Neuron (in vitro differentiated cells): ENCODE measurements around the gene KCNIP2.

Source experiments
- H2AFZ ChIP-seq: one replicate; pipeline ENCODE4 v1.6.1; 2013; ENCODE audit warnings: low read depth, mild to moderate bottlenecking, inconsistent platforms, low read length, moderate library complexity
- H3K27me3 ChIP-seq: one replicate; pipeline ENCODE4 v1.6.1; 2013; ENCODE audit warnings: low read length; ENCODE audit not compliant: insufficient read depth
- H3K36me3 ChIP-seq: one replicate; pipeline ENCODE4 v1.6.1; 2013; ENCODE audit warnings: low read length; ENCODE audit not compliant: insufficient read depth
- H3K4me1 ChIP-seq: one replicate; pipeline ENCODE4 v1.6.1; 2013; ENCODE audit warnings: low read length; ENCODE audit not compliant: insufficient read depth
- H3K4me3 ChIP-seq: 2 replicates; pipeline ENCODE4 v1.5.1; 2013; ENCODE audit warnings: mild to moderate bottlenecking, low read length, moderate library complexity
- H3K9me3 ChIP-seq: one replicate; pipeline ENCODE4 v1.6.1; 2013; ENCODE audit warnings: low read length

Gene KCNIP2

DNA sequence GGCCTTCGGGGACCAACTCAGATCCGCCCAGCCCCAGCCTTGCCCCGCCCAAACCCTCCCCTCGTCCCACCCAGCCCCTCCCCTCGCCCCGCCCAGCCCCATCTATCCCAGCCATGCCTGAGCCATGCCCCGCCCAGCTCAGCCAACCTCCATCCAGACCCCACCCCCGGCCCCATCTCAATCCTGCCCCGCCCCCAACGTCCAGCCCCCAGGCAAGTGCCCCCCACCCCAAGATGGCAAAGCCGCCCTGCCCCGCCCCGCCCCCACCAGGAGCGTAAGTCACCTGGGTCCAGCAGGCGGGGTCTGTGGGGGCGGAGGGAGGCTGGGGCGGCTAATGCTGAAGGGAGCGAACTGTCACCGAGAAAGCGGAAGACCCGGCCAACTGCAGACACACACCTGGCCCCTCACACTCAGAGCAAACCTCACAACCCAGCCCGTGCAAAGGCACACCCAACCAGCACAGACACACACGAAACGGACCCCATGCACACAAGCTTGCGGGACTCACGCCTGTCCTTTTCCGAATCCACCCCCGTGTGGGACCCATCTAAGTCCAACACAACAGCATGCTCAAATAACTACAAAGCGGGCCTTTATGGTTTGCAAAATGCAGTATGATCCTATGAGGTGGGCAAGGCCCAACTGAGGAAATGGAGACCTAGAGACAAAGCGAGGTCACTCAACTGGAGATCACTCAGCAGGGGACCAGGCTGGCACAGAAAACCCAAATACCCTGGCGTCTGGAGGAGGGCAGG is 13.9 kb downstream of the KCNIP2 start:
- H3K4me1 ChIP-seq = no peaks in the 10 kb centered on the region
- no peak overlapping the region for H2AFZ ChIP-seq
- H3K27me3 ChIP-seq = no peaks in the 10 kb centered on the region
- H3K9me3 ChIP-seq = no peaks in the 10 kb centered on the region
- H3K4me3 ChIP-seq = no peak overlapping the region
- peaks cover 7% of the 10 kb centered on the region for H3K36me3 ChIP-seq

DNA sequence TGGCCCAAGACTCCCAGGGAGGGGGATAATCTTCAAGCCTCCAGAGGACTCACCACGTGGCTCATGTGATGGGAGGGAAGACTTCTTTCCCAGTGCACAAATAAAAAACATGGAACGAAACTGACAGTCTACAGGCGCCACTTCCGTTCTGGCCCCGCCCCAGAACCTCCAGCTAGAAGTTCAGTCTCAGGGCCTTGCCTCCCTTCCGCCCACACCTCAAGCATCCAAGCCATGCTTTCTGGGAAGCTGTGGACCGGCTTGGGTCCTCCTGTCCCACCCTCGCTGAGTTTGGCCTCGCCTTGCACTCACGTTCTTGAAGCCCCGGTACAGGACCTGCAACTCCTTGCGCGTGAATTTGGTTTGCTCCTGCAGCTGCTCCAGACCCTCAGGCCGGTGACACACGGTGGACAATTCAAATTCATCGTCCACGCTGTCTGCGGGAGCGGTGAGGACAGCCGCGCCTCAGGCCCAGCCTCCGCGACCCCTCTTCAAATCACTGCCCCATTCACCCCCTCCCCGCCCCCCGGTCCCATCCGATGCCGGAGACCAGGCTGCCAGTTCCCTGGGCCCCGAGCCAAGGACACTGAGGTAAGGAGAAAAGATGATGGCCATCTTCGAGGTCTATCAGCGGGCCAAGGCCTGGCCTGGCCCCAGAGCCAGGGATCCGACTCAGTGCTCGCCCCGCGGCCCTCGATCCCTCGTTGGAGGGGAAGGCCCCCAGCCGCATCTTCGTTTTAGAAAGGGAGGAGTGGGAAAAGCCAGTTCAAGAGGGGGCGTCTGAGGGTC is 14.6 kb downstream of the KCNIP2 start:
- Histone ChIP-seq H3K27me3 (no peaks in the 10 kb centered on the region), H3K4me3 (no peak overlapping the region), H3K9me3 (no peaks in the 10 kb centered on the region), H2AFZ (no peak overlapping the region), H3K36me3 (peaks cover 7% of the 10 kb centered on the region), H3K4me1 (no peaks in the 10 kb centered on the region)

DNA sequence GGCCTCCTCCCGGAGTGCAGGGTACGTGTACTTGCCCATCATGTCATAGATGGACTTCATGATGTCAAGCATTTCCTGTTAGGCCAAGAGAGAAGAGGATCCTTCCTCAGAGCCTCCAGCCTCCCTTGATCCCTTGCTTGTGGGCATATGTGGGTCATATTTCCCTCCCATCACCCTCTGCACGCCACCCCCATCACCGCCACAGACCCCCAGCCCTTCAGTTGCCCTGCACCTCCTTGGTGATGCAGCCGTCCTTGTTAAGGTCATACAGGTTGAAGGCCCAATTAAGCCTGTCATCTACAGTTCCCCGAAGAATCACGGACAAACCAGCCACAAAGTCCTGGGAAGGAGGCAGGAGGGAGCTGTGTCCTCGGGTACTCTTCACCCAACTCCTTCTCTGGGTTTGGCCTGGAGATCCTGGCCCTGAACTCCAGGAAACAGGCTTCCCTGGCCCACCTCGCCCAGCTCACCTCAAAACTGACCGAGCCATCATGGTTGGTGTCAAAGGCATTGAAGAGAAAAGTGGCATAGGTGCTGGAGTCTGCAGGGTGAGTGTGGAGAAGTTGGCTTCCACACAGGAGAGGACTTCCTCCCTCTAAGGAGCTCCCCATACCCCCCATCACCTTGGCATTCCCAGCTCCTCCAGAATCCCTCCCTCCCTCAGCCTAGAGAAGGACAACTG is 15.5 kb downstream of the KCNIP2 start:
- H3K36me3 ChIP-seq = peaks cover 7% of the 10 kb centered on the region
- no peaks in the 10 kb centered on the region for H3K4me1 ChIP-seq
- H3K9me3 ChIP-seq = no peaks in the 10 kb centered on the region
- H2AFZ ChIP-seq = no peak overlapping the region
- H3K4me3 ChIP-seq = no peak overlapping the region
- H3K27me3 ChIP-seq = no peaks in the 10 kb centered on the region

DNA sequence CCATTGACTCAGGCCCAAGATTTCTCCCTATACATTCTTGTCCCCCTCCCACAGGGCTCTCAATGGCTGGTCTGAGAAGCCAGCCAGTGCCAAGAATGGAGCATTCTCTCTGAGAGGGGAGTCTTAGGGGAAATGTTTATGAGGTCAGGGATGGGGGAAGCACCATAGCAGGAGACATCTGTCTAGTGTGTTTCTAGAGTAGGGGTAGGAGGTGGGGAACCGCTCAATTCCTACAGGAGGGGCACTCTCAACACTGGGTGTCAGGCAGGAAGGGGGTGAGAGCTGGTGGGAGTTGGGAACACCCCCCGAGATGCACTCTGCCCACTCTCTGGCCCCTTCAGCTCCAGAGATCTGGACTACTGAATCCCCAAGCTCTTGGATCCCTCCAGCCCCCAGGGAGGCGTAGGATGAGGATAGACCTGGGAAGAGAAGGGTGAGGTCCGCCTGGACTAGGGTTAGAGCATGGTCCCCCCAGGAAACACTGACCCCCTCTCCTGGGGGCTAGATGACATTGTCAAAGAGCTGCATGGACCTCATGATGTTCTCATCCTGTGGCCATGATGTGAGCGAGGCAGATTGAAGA is 16.7 kb downstream of the KCNIP2 start:
- no peaks in the 10 kb centered on the region for H3K27me3 ChIP-seq
- H2AFZ ChIP-seq = no peak overlapping the region
- peaks cover 7% of the 10 kb centered on the region for H3K36me3 ChIP-seq
- H3K9me3 ChIP-seq = no peaks in the 10 kb centered on the region
- H3K4me3 ChIP-seq = no peak overlapping the region
- no peaks in the 10 kb centered on the region for H3K4me1 ChIP-seq

DNA sequence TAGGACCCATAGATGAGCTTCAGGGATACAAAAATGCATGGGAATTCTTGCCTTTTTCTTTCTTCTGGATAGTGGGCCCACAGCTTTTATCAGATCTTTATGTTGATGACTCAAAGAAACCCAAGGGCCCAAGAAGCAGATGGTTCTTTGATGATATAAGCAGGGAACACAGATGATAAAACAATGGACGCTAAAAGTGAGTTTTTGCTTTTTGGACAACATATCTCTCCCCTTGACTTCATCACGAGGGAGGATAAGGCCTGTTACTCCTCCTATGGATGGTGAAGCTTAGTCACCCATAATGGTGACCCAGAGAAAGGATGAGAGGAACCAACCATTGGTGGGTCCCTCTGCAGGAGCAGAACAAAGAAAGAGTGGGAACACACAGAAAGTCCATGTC is 18.9 kb downstream of the KCNIP2 start:
- H3K36me3 ChIP-seq = peaks cover 7% of the 10 kb centered on the region
- no peak overlapping the region for H2AFZ ChIP-seq
- no peaks in the 10 kb centered on the region for H3K27me3 ChIP-seq
- H3K4me1 ChIP-seq = no peaks in the 10 kb centered on the region
- no peak overlapping the region for H3K4me3 ChIP-seq
- no peaks in the 10 kb centered on the region for H3K9me3 ChIP-seq

DNA sequence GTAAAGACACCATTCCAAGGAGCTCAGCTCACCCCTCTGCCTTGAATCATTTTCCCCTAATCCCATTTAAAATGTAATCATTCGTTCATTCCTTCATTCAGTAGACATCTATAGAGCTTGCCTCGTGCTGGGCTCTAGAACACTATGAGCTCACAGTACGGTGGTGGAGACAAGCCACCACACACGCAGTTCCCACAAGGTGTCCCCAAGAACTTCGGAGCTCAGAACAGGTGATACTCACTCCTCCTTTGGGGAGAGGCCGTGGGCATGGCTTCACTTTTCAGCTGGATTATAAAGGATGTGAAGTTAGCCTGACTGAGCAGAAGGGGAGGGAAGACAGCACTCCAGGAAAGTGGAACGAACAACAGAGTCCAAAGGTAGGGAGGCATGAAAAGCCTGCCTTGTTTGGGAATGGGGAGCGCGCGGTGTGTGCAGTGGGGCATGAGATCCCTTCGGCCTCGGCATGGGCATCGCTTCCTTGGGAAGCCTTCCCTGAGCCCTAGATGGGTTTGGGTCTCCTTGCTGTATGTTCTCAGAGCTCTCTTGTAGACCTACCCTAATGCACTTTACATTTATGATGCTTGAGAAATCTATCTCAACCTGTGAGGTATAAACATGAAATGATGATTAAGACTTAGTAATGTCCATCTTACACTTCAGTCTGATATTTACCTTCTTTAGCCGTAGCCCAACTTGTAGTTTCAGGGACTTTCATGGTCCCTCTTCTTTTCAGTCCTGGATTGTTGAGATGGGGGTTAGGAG is 24.5 kb downstream of the KCNIP2 start:
- Histone ChIP-seq H3K9me3 (no peaks in the 10 kb centered on the region), H3K4me1 (peaks cover 22% of the 10 kb centered on the region), H3K36me3 (no peaks in the 10 kb centered on the region), H3K27me3 (no peaks in the 10 kb centered on the region), H2AFZ (peak overlapping the region; percentile 74), H3K4me3 (peak overlapping the region; percentile 89)

DNA sequence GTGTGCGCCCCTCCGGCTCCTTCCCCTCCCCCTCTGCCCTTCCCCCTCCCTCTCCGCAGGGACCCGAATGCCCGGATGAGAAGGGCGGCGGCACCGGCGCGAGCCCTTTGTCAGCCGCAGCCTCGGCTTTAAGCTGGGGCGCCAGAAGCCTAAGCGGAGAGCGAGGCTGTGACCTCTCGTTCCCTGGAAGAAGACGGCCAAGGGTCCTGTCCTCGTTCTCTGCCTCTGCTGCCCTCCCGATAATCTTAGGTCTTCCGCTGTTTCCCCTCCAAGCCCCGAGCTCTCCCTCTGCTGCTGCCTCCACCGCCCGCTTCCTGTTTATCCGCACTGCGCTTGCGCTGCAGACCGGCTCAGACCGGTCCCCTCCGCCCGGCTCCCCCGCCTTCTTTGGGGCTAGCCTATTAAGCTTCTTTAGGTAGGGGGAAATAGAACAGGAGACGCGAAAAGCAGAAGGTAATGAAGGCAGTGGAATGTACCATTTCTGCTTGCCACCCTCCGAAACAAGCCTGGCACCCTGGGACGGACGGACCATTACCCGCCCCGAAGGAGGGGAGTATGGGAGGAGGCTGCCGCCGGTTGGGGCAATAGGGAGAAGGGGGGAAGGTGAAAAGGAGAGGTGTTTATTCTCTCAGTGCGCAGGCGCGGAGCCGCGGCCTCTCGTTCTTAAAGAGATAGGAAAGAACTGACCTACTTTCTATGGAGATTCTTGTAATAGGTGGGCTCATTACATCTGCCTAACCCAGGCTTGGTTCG is 25.3 kb downstream of the KCNIP2 start, which contains the start of gene OGA:
Gene OGA (minus strand): TSS at position 326 of the 753 bp plus-strand sequence. CDS start 422 bp downstream, outside the sequence.
- Histone ChIP-seq H3K36me3 (peaks cover 3% of the 10 kb centered on the region), H2AFZ (peak within 1 kb of the TSS; percentile 74), H3K4me3 (peak within 1 kb of the TSS; percentile 89), H3K4me1 (peaks cover 24% of the 10 kb centered on the region), H3K27me3 (no peaks in the 10 kb centered on the region), H3K9me3 (no peaks in the 10 kb centered on the region)

DNA sequence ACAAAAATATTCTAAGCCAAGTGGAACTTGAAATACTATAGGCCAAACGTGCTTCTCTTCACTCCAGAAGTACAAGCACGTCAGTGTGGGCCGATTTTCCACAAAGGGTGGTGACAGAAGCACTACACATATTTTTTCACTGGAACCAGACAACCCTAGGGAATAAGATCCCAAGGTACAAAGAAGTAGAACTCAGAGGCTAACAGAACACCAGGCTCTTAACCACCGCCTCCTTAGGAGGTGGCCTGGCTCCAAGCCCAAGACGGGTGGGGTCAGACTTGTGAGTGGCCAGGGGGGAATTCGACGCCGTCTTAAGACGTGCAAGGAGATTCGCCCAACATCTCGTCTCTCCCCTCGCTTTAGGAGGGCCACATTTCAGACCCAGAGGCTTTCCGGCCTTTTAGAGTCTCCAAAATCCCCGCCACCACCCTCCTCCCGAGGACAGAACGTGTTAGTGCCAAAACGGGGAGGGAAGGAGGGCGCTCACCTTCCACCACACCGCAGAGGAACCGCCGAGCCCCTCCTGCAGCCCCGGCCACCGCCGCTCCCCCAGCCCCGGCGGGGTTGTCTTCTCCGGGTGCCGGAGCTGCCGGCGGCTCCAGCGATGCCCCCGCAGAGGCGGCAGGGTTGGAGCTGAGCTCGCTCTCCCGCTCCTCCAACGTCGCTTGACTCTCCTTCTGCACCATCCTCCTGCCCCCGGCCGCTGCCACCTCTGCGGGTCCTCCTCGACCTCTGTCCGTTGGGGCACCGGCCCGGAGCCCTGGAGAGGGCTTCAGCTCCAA is 26.1 kb downstream of the KCNIP2 start:
- H3K4me1 ChIP-seq = peaks cover 27% of the 10 kb centered on the region
- peak overlapping the region; percentile 89 for H3K4me3 ChIP-seq
- H2AFZ ChIP-seq = no peak overlapping the region
- no peaks in the 10 kb centered on the region for H3K9me3 ChIP-seq
- peaks cover 10% of the 10 kb centered on the region for H3K36me3 ChIP-seq
- H3K27me3 ChIP-seq = no peaks in the 10 kb centered on the region

DNA sequence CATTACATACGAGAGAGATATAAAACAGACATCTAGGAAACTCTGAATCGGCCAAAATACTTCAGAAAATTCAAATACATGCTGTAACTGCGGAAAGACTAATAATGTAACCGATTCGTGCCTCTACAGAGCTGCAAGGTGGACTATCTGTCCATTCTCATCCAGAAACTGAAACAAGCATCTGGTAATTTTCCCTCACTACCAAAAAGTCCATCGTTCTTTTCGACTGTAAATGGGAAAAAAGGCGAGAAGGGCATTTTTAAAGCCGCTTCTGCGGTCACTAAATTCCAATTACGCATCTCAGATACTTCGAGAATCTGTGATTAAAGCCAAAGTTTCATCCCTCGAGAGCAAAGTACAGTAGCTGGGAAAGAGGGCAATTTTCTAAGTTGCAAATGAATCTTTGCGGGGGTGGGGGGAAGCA is 26.7 kb downstream of the KCNIP2 start:
- Histone ChIP-seq H2AFZ (no peak overlapping the region), H3K36me3 (peaks cover 16% of the 10 kb centered on the region), H3K9me3 (no peaks in the 10 kb centered on the region), H3K4me1 (peaks cover 27% of the 10 kb centered on the region), H3K27me3 (no peaks in the 10 kb centered on the region), H3K4me3 (peak overlapping the region; percentile 89)

DNA sequence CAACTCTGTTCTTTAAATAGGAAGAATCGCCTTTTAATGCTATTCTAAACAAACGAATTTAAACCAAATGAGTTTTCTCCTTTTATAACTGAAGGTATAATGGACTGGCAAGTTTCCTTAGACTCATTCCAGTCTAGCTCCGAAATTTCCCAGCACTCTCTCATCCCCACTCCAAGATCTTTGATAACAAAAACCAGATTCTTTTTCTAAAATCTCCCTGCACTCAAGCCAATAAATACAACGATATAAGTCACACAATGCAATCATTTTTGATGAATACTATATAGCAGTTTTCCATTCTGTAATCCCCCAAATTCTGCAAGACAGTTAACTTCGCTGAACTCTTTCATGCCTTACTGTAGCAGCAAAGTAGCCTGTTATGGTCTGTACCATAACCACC is 27.2 kb downstream of the KCNIP2 start:
- no peak overlapping the region for H2AFZ ChIP-seq
- peak overlapping the region; percentile 89 for H3K4me3 ChIP-seq
- no peaks in the 10 kb centered on the region for H3K27me3 ChIP-seq
- peaks cover 21% of the 10 kb centered on the region for H3K36me3 ChIP-seq
- no peaks in the 10 kb centered on the region for H3K9me3 ChIP-seq
- H3K4me1 ChIP-seq = peaks cover 27% of the 10 kb centered on the region

DNA sequence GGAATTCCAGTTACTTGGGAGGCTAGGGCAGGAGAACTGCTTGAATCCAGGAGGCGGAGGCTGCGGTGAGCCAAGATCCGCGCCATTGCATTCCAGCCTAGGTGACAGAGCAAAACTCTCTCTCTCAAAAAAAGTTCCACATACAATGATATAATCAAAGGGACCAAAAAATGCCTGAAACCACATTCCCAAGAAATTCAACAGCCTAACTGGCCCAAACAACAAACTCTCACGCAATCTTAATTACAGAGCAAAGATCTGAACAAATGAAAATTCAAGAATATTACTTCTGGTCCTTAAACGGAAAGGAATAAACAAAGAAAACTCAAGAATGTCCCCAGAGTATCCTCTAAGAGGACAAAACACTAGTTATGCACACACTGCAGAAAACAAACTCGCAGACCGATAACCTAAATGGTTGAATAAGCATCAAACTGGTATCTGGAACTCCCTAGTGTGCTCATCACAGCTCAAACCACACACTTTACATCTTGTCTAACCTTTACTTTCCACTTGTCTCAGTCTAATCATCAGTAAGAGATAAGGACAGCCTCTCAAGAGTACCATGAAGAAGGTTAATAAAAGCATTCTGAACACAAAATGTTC is 29.0 kb downstream of the KCNIP2 start:
- H3K36me3 ChIP-seq = peaks cover 39% of the 10 kb centered on the region

More for the DNA sequence above, 29.0 kb downstream of the KCNIP2 start:
- Histone ChIP-seq H2AFZ (no peak overlapping the region), H3K9me3 (no peaks in the 10 kb centered on the region), H3K27me3 (no peaks in the 10 kb centered on the region), H3K4me3 (peak overlapping the region; percentile 89), H3K4me1 (peaks cover 27% of the 10 kb centered on the region)
